ENCODE results near the gene KPNA6.

DNA sequence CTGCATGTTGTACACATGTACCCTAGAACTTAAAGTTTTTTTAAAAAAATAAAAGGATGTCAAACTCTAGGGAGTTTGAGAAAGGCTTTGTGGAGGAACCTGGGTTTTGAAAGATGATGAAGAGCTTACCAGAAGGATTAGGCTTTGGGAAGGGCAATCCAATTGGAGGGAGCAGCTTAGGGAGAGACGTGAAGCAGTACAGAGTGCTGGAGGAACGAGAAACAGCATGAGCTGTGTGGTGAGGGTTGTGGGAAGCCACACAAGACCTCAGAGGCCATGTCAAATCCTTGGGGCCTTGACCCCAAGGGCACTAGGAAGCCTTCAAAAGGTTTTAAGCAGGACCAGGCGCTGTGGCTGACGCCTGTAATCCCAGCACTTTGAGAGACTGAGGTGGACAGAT, 8.4 kb upstream of the KPNA6 start:
- TF ChIP-seq SP1 (IDR thresholded peaks at IDR 0.05) = no peak
- TF ChIP-seq LEF1 (IDR thresholded peaks at IDR 0.05; ENCODE audit: borderline replicate concordance) = no peak
- TF ChIP-seq SUZ12 (IDR thresholded peaks at IDR 0.05) = no peak
- no peak for TF ChIP-seq FOXM1 (IDR thresholded peaks at IDR 0.05; ENCODE audit: borderline replicate concordance)
- no peak for TF ChIP-seq FOXA1 (IDR thresholded peaks at IDR 0.05)
- TF ChIP-seq TARDBP (IDR thresholded peaks at IDR 0.05) = no peak
- TF ChIP-seq FOXK2 (IDR thresholded peaks at IDR 0.05) = no peak
- TF ChIP-seq BHLHE40 (IDR thresholded peaks at IDR 0.05; ENCODE audit: borderline replicate concordance) = no peak
- no peak for TF ChIP-seq ELF4 (IDR thresholded peaks at IDR 0.05)
- no peak for TF ChIP-seq ARNT (IDR thresholded peaks at IDR 0.05)
- TF ChIP-seq, protein P1, sequence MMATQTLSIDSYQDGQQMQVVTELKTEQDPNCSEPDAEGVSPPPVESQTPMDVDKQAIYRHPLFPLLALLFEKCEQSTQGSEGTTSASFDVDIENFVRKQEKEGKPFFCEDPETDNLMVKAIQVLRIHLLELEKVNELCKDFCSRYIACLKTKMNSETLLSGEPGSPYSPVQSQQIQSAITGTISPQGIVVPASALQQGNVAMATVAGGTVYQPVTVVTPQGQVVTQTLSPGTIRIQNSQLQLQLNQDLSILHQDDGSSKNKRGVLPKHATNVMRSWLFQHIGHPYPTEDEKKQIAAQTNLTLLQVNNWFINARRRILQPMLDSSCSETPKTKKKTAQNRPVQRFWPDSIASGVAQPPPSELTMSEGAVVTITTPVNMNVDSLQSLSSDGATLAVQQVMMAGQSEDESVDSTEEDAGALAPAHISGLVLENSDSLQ (IDR thresholded peaks at IDR 0.05) = no peak
- no peak for TF ChIP-seq HDGF (IDR thresholded peaks at IDR 0.05; ENCODE audit: borderline replicate concordance)
- no peak for TF ChIP-seq L3MBTL2 (conservative IDR thresholded peaks at IDR 0.05)
